GM23248 (cell line): Measurements from ENCODE around the gene HMGXB4. TPM values are rescaled to one million over a fixed set of nuclear protein-coding genes. Genes with fewer than 3 reads are reported as not detected.

Experiments used
- DNase-seq: peaks from one replicate; pipeline ENCODE4 v3.0.0-alpha.2; 2015
- H2AFZ ChIP-seq: fragments of 200-600 bp; sonication (generic); 2 replicates; pipeline ENCODE4 v1.6.1; 2016; ENCODE audit warnings: antibody characterized with exemption
- H3F3A ChIP-seq: fragments of 200-600 bp; sonication (generic); 2 replicates; pipeline ENCODE4 v1.6.1; 2016; ENCODE audit warnings: mild to moderate bottlenecking, antibody characterized with exemption, mixed run types; ENCODE audit not compliant: insufficient read depth
- H3K27ac ChIP-seq: fragments of 200-600 bp; sonication (generic); 2 replicates; pipeline ENCODE4 v1.5.1; 2016; ENCODE audit warnings: mild to moderate bottlenecking
- H3K27me3 ChIP-seq: fragments of 200-600 bp; sonication (generic); replicated peaks from 2 replicates; pipeline ENCODE4 v1.6.1; 2016; ENCODE audit warnings: mild to moderate bottlenecking; ENCODE audit not compliant: insufficient read depth
- H3K36me3 ChIP-seq: fragments of 200-600 bp; sonication (generic); 2 replicates; pipeline ENCODE4 v1.6.1; 2016; ENCODE audit warnings: low read depth, mild to moderate bottlenecking
- H3K4me1 ChIP-seq: fragments of 200-600 bp; sonication (generic); 2 replicates; pipeline ENCODE4 v1.6.1; 2016; ENCODE audit warnings: mild to moderate bottlenecking; ENCODE audit not compliant: insufficient read depth
- H3K4me2 ChIP-seq: fragments of 200-600 bp; sonication (generic); one replicate; pipeline ENCODE4 v1.6.1; 2016; ENCODE audit warnings: mild to moderate bottlenecking; ENCODE audit not compliant: unreplicated experiment
- H3K4me3 ChIP-seq: fragments of 200-600 bp; sonication (generic); 2 replicates; pipeline ENCODE4 v1.5.1; 2016; ENCODE audit warnings: mild to moderate bottlenecking
- H3K79me2 ChIP-seq: fragments of 200-600 bp; sonication (generic); 2 replicates; pipeline ENCODE4 v1.6.1; 2016; ENCODE audit warnings: mild to moderate bottlenecking; ENCODE audit not compliant: insufficient read depth
- H3K9ac ChIP-seq: fragments of 200-600 bp; sonication (generic); 2 replicates; pipeline ENCODE4 v1.6.1; 2016; ENCODE audit warnings: mild to moderate bottlenecking
- H3K9me2 ChIP-seq: fragments of 200-600 bp; sonication (generic); 2 replicates; pipeline ENCODE4 v1.6.1; 2016; ENCODE audit warnings: mixed run types, mild to moderate bottlenecking, moderate library complexity; ENCODE audit not compliant: insufficient read depth
- H3K9me3 ChIP-seq: fragments of 200-600 bp; sonication (generic); one replicate; pipeline ENCODE4 v1.6.1; 2017; ENCODE audit warnings: low read depth
- H4K20me1 ChIP-seq: fragments of 200-600 bp; sonication (generic); 2 replicates; pipeline ENCODE4 v1.6.0; 2016; ENCODE audit not compliant: insufficient read depth
- EZH2 ChIP-seq: fragments of 200-600 bp; sonication (generic); IDR thresholded peaks from 2 replicates; pipeline ENCODE4 v1.6.1; 2018; ENCODE audit warnings: antibody characterized with exemption, mild to moderate bottlenecking; ENCODE audit not compliant: insufficient read depth, poor library complexity, severe bottlenecking
- EZH2phosphoT487 ChIP-seq: fragments of 200-600 bp; sonication (generic); IDR thresholded peaks from 2 replicates; pipeline ENCODE4 v1.6.1; 2018; ENCODE audit warnings: antibody characterized with exemption, moderate library complexity, mild to moderate bottlenecking, low read depth; ENCODE audit not compliant: insufficient read depth
- WGBS, 2 experiments: methylation state at CpG; one replicate each; pipeline ENCODE4 v1.1.6; 2015 to 2017; ENCODE audit warnings: low lambda C conversion rate in 2 of 2, low coverage in 1 of 2; ENCODE audit errors: missing lambda C conversion rate in 2 of 2; 5-methylcytosine and 5-hydroxymethylcytosine counted together
- in situ Hi-C: fragments of 300-500 bp; cut with MboI; formaldehyde crosslinking; loops from 2 replicates; pipeline ENCODE4 v1.15.0; 2020
- polyA plus RNA-seq: library from polyadenylated mRNA; unstranded; fragments of >200 nt; fragmentation: Nextera tagmentation; extraction: Ambion mirVana; gene quantifications from 2 replicates; pipeline ENCODE4 v1.2.1, GENCODE V29; 2016
- total RNA-seq: library from RNA; depleted of rRNA; stranded (reverse); fragments of >200 nt; shearing (Covaris generic); gene quantifications from 2 replicates; pipeline ENCODE4 v1.2.3, GENCODE V29; 2014

HMGXB4 gene
- total and polyA plus RNA-seq, 2 experiments from 2014 or later: 12.4 to 17.8 TPM

- in situ Hi-C loops: no loop called here
- no peak overlapping the region for H3K4me3 ChIP-seq
- no peaks in the 10 kb centered on the region for H3K27me3 ChIP-seq
- no peak overlapping the region for H3K27ac ChIP-seq
- H2AFZ ChIP-seq: no peak overlapping the region
- H4K20me1 ChIP-seq: no peaks in the 10 kb centered on the region
- peaks cover 27% of the 10 kb centered on the region for H3K4me1 ChIP-seq
- peaks cover 22% of the 10 kb centered on the region for H3F3A ChIP-seq
- H3K4me2 ChIP-seq: no peak overlapping the region
- 84 to 89% methylated on average over 6 of the region's 6 CpGs for WGBS, 2 experiments
- TF ChIP-seq EZH2 (no peak), EZH2phosphoT487 (no peak)
- no peaks in the 10 kb centered on the region for H3K9me2 ChIP-seq
- no peak overlapping the region for H3K9ac ChIP-seq
- no peaks in the 10 kb centered on the region for H3K36me3 ChIP-seq
- peaks cover 85% of the 10 kb centered on the region for H3K79me2 ChIP-seq
- no peak for DNase-seq
- no peaks in the 10 kb centered on the region for H3K9me3 ChIP-seq
These were observed 51.3 kb downstream of the HMGXB4 start for GRCh38 chr22:35308480-35309021.

GRCh38 chr22:35310556-35311550 is 53.6 kb downstream of the HMGXB4 start:
- H3K4me2 ChIP-seq: no peak overlapping the region
- H3K36me3 ChIP-seq: no peaks in the 10 kb centered on the region
- H3F3A ChIP-seq: peaks cover 28% of the 10 kb centered on the region
- 80 to 81% methylated on average over 18 of the region's 18 CpGs for WGBS, 2 experiments
- no peaks in the 10 kb centered on the region for H3K27me3 ChIP-seq
- no peak overlapping the region for H3K4me3 ChIP-seq
- in situ Hi-C loops: no loop called here
- TF ChIP-seq EZH2 (no peak), EZH2phosphoT487 (no peak)
- H3K9me2 ChIP-seq: no peaks in the 10 kb centered on the region
- peak overlapping the region; percentile 79; the same call in 1 of the 2 replicates for H3K9ac ChIP-seq
- H3K4me1 ChIP-seq: peaks cover 42% of the 10 kb centered on the region
- no peak overlapping the region for H2AFZ ChIP-seq
- no peaks in the 10 kb centered on the region for H4K20me1 ChIP-seq
- no peaks in the 10 kb centered on the region for H3K9me3 ChIP-seq
- peak overlapping the region; percentile 95 for H3K27ac ChIP-seq
- H3K79me2 ChIP-seq: peaks cover 85% of the 10 kb centered on the region
- DNase-seq: no peak

- in situ Hi-C loops: no loop called here
- no peak for DNase-seq
- Histone ChIP-seq H3K4me2 (no peak overlapping the region), H3K36me3 (no peaks in the 10 kb centered on the region), H3K27ac (peak overlapping the region; percentile 95), H3K9ac (peak overlapping the region; percentile 79), H2AFZ (no peak overlapping the region), H3K4me3 (no peak overlapping the region), H3K9me2 (no peaks in the 10 kb centered on the region), H3K4me1 (peaks cover 36% of the 10 kb centered on the region), H3F3A (peaks cover 28% of the 10 kb centered on the region), H3K79me2 (peaks cover 85% of the 10 kb centered on the region), H3K9me3 (no peaks in the 10 kb centered on the region), H4K20me1 (no peaks in the 10 kb centered on the region), H3K27me3 (no peaks in the 10 kb centered on the region)
- 73 to 87% methylated on average over 8 of the region's 8 CpGs for WGBS, 2 experiments
- TF ChIP-seq EZH2: no peak
- no peak for TF ChIP-seq EZH2phosphoT487
These were observed 54.3 kb downstream of the HMGXB4 start for GRCh38 chr22:35311551-35311999.

GRCh38 chr22:35312198-35313059 is 55.1 kb downstream of the HMGXB4 start:
- in situ Hi-C loops: no loop called here
- Histone ChIP-seq H2AFZ (no peak overlapping the region), H3K4me3 (0 out of 2 replicates have a peak overlapping the region, but pooled peaks have one; percentile 3), H4K20me1 (no peaks in the 10 kb centered on the region), H3K36me3 (no peaks in the 10 kb centered on the region), H3K9me3 (no peaks in the 10 kb centered on the region), H3K9me2 (no peaks in the 10 kb centered on the region), H3K4me1 (peaks cover 34% of the 10 kb centered on the region), H3K79me2 (peaks cover 85% of the 10 kb centered on the region), H3K27ac (peak overlapping the region; percentile 95), H3F3A (peaks cover 28% of the 10 kb centered on the region), H3K9ac (peak overlapping the region; percentile 79), H3K27me3 (no peaks in the 10 kb centered on the region), H3K4me2 (peak overlapping the region; percentile 27)
- no peak for TF ChIP-seq EZH2phosphoT487
- no peak for TF ChIP-seq EZH2
- peak; percentile 96 for DNase-seq
- WGBS, 2 experiments: 23% methylated on average over 13 of the region's 13 CpGs
